Measurements from ENCODE around the gene ZNF302.
"Not testable (repeated sequence)": the region's sequence is repeated elsewhere in the genome, so short reads cannot be mapped to it uniquely, and the experiment has no call there.

The ZNF302 gene

DNA sequence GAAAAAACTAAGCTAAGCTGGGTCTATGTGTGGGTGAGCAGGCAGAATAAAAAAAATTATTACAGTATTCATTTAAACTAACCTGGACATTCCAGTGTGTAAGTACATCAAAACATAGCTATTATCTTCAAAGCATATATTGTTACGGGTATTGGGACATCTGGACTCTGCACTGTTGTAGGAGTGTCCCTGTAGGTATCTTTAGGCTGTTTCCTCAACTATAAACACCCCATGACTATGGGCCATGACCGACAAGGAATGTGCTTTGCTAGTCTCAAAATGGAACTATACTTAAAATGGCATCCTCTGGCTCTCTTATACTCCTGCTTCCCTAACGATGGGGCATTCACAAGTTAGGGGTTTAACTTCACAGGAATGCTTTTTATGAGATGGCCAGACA, 3.9 kb upstream of the ZNF302 start:
- no peak for DNase-seq (ENCODE audit: low spot score)

- DNase-seq (ENCODE audit: low spot score): no peak
Measured at GRCh38 chr19:34675250-34675649, 2.2 kb upstream of the ZNF302 start.

GRCh38 chr19:34675919-34676318, 1.6 kb upstream of the ZNF302 start:
- no peak for DNase-seq (ENCODE audit: low spot score)

GRCh38 chr19:34676697-34677385, 637 bp upstream of the ZNF302 start, which contains the start of gene SCGB2B2:
Gene SCGB2B2, minus strand, starts transcription at chr19:34677159. Its CDS starts 82,596 bp downstream, at chr19:34594563.
- DNase-seq (ENCODE audit: low spot score): no peak

- DNase-seq (ENCODE audit: low spot score): no peak
Measured at GRCh38 chr19:34678085-34678412, 571 bp downstream of the ZNF302 start.

- DNase-seq (ENCODE audit: low spot score): no peak
Measured at GRCh38 chr19:34678421-34678820, 943 bp downstream of the ZNF302 start.

- DNase-seq (ENCODE audit: low spot score): no peak
Measured at GRCh38 chr19:34681478-34681877, 4.0 kb downstream of the ZNF302 start.

- not testable (repeated sequence) for DNase-seq (ENCODE audit: low spot score)
Measured at GRCh38 chr19:34685266-34685665, 7.8 kb downstream of the ZNF302 start.

GRCh38 chr19:34686455-34686854, 9.0 kb downstream of the ZNF302 start:
- no peak for DNase-seq (ENCODE audit: low spot score)

GRCh38 chr19:34687348-34687747, 9.9 kb downstream of the ZNF302 start:
- DNase-seq (ENCODE audit: low spot score): no peak

DNA sequence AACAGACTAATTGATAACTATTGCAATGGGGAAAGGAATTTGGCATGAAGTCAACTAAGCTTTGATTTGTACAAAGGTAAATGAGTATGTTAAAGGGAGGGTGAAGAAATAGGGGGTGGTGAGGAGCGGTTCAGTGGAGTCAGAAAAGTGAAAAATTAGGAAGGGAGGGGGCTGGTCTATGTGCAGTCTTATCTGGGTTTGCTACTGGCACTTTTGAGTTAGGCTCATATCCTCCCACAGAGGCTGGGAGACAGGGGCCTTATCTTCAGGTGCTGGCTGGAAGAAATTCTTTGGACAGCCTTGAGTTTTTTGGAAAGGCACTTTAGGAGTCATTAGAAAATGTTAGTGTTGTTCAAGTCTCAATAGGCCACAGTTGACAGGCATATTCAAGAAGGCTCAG, 11.1 kb downstream of the ZNF302 start:
- no peak for DNase-seq (ENCODE audit: low spot score)

GRCh38 chr19:34690372-34690771, 12.9 kb downstream of the ZNF302 start:
- no peak for DNase-seq (ENCODE audit: low spot score)

DNA sequence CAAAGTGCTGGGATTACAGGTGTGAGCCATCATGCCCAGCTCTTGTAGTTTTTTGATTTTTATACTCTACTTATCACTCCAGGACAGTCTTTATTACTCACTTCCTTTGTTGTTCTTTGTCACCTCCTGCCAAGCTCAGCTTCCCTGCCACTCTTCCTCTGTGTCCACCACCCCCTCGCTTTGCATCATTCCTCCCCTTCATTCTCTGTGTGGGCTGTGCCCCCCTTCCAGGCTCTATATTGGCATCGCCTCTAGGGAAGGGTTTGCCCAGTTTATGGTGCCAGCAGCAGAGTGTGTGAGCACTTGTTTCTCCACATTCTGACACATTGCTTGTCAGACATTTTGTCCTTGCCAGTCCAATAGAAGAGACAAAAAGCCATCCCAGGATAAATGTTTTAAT, 15.1 kb downstream of the ZNF302 start:
- no peak for DNase-seq (ENCODE audit: low spot score)

- no peak for DNase-seq (ENCODE audit: low spot score)
Measured at GRCh38 chr19:34707661-34708060, 30.2 kb downstream of the ZNF302 start.

DNA sequence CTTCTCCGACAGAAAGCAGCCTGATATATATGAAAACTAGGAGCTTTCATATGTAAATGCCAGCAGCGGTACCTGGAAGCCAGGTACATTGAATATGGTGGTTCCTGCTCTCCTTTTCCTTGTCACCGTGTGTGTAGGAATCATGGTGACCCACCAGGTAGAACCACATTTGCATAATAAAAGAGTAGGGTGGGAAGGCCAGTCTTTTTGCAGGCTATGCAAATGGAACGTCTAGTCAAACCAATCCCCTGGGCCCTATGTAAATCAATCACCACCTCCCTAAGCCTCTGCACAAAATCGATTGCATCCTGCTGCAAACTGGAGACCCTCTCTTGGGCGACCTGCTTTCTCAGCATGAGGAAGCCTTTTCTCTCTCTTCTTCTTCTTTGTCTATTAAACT, 34.4 kb downstream of the ZNF302 start:
- DNase-seq (ENCODE audit: low spot score): no peak

GRCh38 chr19:34712395-34713261, 35.1 kb downstream of the ZNF302 start:
- DNase-seq (ENCODE audit: low spot score): no peak

- DNase-seq (ENCODE audit: low spot score): no peak
Measured at GRCh38 chr19:34713262-34713637, 35.8 kb downstream of the ZNF302 start.

- DNase-seq (ENCODE audit: low spot score): no peak
Measured at GRCh38 chr19:34715357-34715756, 37.9 kb downstream of the ZNF302 start.

- no peak for DNase-seq (ENCODE audit: low spot score)
Measured at GRCh38 chr19:34722353-34722752, 44.9 kb downstream of the ZNF302 start.

DNA sequence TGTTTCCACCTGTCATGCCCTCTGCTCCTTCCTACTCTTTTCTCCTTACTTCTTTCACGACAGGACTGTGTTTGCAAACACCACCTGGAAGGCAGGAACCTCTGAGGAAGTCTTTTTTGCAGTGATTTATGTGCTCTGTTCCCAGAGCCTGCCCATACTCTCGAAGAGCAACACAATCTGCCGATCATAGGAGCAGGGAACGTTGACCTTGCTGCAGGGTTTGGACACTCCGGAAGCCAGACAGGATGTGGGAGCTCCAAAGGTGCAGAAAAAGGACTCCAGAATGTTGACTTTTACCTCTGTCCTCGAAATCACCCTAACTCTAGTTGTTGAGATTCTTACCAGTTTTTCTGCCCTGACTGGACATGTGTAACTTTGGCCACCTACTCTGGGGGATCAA, 47.9 kb downstream of the ZNF302 start:
- no peak for DNase-seq (ENCODE audit: low spot score)

- DNase-seq (ENCODE audit: low spot score): no peak
Measured at GRCh38 chr19:34731019-34731829, 53.7 kb downstream of the ZNF302 start.

- DNase-seq (ENCODE audit: low spot score): no peak
Measured at GRCh38 chr19:34731964-34732363, 54.5 kb downstream of the ZNF302 start.
